Measurements from ENCODE around the gene HECTD2.

DNA sequence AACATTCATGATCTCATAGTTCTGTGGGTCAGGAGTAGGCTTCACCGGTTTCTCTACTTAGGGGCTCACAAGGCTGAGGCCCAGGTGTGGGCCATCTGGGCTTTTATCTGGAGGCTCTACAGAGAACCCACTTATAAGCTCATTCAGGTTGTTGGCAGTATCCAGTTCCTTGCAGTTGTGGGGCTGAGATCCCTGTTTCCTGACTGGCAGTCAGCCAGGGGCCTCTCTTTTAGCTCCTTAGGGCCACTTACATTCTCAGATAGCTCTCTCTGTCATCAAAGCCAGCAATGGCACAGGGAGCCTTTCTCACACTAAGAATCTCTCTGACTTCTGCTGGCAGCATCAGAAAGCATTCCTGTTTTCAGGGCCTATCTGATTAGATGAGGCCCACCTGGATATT is 18.2 kb upstream of the HECTD2 start:
- TF ChIP-seq, protein P1, sequence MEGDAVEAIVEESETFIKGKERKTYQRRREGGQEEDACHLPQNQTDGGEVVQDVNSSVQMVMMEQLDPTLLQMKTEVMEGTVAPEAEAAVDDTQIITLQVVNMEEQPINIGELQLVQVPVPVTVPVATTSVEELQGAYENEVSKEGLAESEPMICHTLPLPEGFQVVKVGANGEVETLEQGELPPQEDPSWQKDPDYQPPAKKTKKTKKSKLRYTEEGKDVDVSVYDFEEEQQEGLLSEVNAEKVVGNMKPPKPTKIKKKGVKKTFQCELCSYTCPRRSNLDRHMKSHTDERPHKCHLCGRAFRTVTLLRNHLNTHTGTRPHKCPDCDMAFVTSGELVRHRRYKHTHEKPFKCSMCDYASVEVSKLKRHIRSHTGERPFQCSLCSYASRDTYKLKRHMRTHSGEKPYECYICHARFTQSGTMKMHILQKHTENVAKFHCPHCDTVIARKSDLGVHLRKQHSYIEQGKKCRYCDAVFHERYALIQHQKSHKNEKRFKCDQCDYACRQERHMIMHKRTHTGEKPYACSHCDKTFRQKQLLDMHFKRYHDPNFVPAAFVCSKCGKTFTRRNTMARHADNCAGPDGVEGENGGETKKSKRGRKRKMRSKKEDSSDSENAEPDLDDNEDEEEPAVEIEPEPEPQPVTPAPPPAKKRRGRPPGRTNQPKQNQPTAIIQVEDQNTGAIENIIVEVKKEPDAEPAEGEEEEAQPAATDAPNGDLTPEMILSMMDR (IDR thresholded peaks at IDR 0.05), result no peak
- no peak for TF ChIP-seq POLR2A (IDR thresholded peaks at IDR 0.05)

Measured in lower leg skin (tissue), 3 donors.